ENCODE measurements around the gene TRIM17. TPM values are rescaled to one million over a fixed set of nuclear protein-coding genes. Genes with fewer than 3 reads are reported as not detected.

The TRIM17 gene
- total RNA-seq, 1 experiment from 2014 or later = not detected

GRCh38 chr1:228366866-228367741 lies 49.6 kb downstream of the TRIM17 start:
- CTCF ChIA-PET = no interaction called here
- H3K4me2 ChIP-seq (ENCODE audit: low read length) = peak overlapping the region; percentile 74
- H3K4me1 ChIP-seq (ENCODE audit: insufficient read depth, low read length) = peaks cover 28% of the 10 kb centered on the region

GRCh38 chr1:228366062-228366865 lies 50.4 kb downstream of the TRIM17 start:
- DNase-seq (no peak), ATAC-seq (no peak)
- TF ChIP-seq EZH2phosphoT487 (IDR thresholded peaks at IDR 0.05; ENCODE audit: borderline replicate concordance, low read length) (no peak), EZH2 (IDR thresholded peaks at IDR 0.05; ENCODE audit: low read length, unreplicated experiment) (no peak)
- TF ChIP-seq, protein P1, sequence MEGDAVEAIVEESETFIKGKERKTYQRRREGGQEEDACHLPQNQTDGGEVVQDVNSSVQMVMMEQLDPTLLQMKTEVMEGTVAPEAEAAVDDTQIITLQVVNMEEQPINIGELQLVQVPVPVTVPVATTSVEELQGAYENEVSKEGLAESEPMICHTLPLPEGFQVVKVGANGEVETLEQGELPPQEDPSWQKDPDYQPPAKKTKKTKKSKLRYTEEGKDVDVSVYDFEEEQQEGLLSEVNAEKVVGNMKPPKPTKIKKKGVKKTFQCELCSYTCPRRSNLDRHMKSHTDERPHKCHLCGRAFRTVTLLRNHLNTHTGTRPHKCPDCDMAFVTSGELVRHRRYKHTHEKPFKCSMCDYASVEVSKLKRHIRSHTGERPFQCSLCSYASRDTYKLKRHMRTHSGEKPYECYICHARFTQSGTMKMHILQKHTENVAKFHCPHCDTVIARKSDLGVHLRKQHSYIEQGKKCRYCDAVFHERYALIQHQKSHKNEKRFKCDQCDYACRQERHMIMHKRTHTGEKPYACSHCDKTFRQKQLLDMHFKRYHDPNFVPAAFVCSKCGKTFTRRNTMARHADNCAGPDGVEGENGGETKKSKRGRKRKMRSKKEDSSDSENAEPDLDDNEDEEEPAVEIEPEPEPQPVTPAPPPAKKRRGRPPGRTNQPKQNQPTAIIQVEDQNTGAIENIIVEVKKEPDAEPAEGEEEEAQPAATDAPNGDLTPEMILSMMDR (conservative IDR thresholded peaks at IDR 0.05; ENCODE audit: low read depth, low read length) = no peak
- Histone ChIP-seq H3F3A (ENCODE audit: low read length, unreplicated experiment) (no peaks in the 10 kb centered on the region), H3K9me2 (replicated peaks; ENCODE audit: low read length) (no peaks in the 10 kb centered on the region), H2AFZ (ENCODE audit: low read length) (no peak overlapping the region), H3K36me3 (ENCODE audit: low read depth, low read length) (no peaks in the 10 kb centered on the region), H3K9me3 (ENCODE audit: low read length) (no peaks in the 10 kb centered on the region), H3K4me3 (ENCODE audit: low read length) (no peak overlapping the region), H3K4me2 (ENCODE audit: low read length) (no peak overlapping the region), H3K79me2 (ENCODE audit: low read length) (no peaks in the 10 kb centered on the region), H3K27ac (ENCODE audit: low read length) (no peak overlapping the region), H3K27me3 (ENCODE audit: low read length) (no peaks in the 10 kb centered on the region), H3K9ac (ENCODE audit: low read length) (no peak overlapping the region), H3K4me1 (ENCODE audit: insufficient read depth, low read length) (peaks cover 19% of the 10 kb centered on the region), H4K20me1 (ENCODE audit: low read length) (no peaks in the 10 kb centered on the region)
- ChIA-PET CTCF (no interaction called here), POLR2A (ENCODE audit: unreplicated experiment) (no interaction called here)
- intact Hi-C loops (cut with micrococcal nuclease) = no loop called here
- no TSS peak for BruUV-seq (replicated peaks)

More at GRCh38 chr1:228366866-228367741, 49.6 kb downstream of the TRIM17 start:
- Histone ChIP-seq H3K79me2 (ENCODE audit: low read length) (no peaks in the 10 kb centered on the region), H3K9me2 (replicated peaks; ENCODE audit: low read length) (no peaks in the 10 kb centered on the region), H3K9ac (ENCODE audit: low read length) (no peak overlapping the region), H3K4me3 (ENCODE audit: low read length) (no peak overlapping the region), H4K20me1 (ENCODE audit: low read length) (no peaks in the 10 kb centered on the region), H3F3A (ENCODE audit: low read length, unreplicated experiment) (no peaks in the 10 kb centered on the region), H3K9me3 (ENCODE audit: low read length) (no peaks in the 10 kb centered on the region), H2AFZ (ENCODE audit: low read length) (0 out of 2 replicates have a peak overlapping the region, but pooled peaks have one; percentile 63), H3K27me3 (ENCODE audit: low read length) (no peaks in the 10 kb centered on the region), H3K27ac (ENCODE audit: low read length) (no peak overlapping the region), H3K36me3 (ENCODE audit: low read depth, low read length) (no peaks in the 10 kb centered on the region)
- BruUV-seq (replicated peaks) = no TSS peak
- TF ChIP-seq EZH2phosphoT487 (IDR thresholded peaks at IDR 0.05; ENCODE audit: borderline replicate concordance, low read length) (no peak), EZH2 (IDR thresholded peaks at IDR 0.05; ENCODE audit: low read length, unreplicated experiment) (no peak)
- TF ChIP-seq, protein P1 (conservative IDR thresholded peaks at IDR 0.05; ENCODE audit: low read depth, low read length) = no peak
- POLR2A ChIA-PET (ENCODE audit: unreplicated experiment) = no interaction called here
- no peak for ATAC-seq
- intact Hi-C loops (cut with micrococcal nuclease) = no loop called here
- DNase-seq = no peak

Data from PC-3 (cell line).